Measurements from ENCODE around the gene EGR2.

The EGR2 gene
- total RNA-seq, result 2.1 to 204 (median 73.8) reads per million in 17 experiments

DNA sequence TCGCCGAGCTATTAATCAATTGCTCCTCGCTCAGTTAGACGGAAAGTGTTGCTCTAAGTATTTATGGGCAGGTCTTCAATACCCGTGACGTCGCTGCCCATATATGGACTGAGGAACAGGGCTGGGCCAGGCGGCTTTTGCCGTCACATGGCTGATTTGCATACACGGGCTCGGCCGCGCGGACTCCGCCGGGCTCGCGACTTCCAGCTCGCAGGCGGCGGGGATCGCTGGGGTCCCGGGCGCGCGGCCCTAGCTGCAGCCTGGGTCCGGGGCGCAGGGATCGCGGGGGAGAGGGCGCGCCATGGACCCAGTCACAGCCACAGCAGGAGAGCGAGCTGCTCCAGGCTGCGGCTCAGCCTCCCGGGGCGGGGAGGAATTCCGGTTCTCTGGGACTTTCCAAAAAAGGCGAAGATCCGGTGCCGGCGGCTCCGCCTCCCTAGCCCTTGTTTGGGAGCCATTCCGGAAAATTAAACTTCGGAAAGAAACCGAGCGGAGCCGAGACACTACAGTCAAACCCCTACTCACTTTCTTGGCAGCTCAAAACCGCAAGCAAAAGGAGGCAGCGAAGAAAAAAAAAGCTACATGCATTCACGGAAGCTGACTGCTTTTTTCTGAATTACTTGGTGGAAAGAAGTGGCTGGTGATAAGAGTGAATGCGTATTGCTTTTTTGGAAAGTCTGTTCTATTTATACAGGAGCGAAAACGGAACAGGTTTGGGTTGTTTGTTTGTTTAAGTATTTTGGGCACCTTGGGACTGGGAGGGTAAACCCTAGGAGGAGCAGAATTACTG is at the start of gene EGR2:
TSS of gene EGR2 (minus strand) at position 36 of the 790 bp plus-strand sequence. CDS start 337 bp downstream, outside the sequence.
- peak; percentile 94 to 98 (median 97) for DNase-seq

DNA sequence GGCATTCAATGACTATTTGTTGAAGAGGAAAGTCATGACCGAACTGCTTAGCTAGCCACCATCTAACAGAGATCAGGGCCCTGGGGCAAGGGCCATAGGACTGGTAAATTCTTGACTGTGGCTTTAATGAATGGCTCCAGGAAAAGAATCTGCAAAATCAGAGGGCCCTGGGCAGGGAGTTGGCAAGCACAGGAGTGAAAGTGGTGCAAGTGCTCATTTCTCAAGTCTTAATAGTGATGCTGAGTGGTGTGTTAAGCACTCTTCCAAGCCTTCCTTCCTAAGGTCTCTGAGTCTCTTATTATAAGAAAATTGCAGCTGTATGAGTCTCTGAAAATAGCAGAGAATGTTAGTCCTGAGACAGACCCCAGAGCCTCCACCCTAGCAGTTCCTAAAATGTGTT is 46.3 kb upstream of the EGR2 start:
- DNase-seq, result no peak

DNA sequence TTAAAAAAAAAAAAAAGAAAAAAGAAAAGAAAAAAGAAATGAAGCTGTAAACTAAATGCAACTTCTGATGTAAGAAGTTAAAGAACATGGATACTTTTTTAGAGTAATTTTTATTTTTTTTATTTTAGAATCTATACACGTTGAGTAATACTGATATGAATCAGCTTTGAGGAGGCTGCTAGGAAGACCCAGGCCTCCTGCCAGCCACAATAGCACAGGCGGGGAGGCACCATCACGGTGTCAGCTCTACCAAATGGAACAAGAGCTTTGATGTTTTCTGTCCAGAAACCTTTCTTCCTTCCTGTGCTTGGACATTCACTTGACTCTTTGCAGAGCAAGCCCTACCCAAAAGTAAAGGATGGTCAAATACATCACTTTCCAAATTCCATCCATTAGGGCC is 45.3 kb upstream of the EGR2 start:
- DNase-seq, result no peak

DNA sequence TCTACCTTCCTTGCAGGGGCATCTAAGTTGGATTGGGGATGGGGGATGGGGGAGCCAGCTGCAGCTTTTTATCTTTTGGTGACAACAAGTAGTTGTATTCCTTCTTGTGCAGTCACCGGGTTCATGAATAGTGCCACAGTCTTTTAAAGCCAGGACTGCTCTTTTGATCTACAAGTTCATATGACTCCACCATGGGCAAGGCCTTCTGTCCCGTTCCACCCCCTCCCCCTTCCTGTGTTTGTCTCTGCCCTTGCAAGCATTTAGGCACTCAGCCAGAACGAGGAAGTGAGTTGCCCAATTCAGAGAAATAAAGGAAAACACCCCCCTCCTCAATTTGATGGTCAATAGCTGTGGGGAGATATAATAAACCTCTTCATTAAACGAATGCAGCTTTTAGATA is 44.8 kb upstream of the EGR2 start:
- peak; percentile 8 to 53 (median 31) for DNase-seq

DNA sequence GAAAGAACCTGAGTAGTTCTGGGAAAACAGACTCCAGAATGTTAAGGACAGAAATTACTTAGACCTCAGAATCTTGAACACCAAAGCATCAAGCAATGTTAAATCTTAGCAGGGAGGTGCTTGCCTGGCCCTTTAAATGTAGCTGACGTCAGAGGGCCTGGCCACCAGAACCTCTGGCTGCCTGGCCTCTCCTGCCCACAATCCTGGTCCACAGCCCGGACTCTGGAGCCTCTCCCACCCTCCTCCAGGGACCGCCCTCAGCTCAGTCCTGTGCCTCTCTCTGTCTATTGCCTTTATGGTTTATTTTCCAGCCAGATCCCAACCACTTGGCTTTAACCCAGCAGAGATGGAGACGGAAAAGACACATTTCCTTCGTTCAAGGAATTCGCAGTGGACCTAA is 42.2 kb upstream of the EGR2 start:
- no peak for DNase-seq

DNA sequence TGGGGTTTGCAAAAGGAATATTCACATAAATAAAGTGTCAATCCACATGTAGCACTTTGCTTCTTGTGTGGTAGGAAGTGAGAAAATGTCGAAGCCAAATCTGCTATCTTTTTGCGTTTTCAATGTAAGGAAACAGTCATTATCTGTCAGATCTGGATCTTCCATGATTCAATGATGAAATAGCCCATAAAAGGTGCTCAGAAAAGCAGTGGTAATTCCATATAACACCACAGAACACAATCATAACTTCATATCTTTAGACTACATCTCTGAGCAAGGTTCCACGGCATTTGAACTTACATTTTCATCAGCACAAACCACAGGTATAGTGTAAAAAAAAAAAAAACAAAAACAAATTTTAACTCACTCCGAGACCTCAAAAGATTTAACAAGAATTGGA is 39.9 kb upstream of the EGR2 start:
- no peak for DNase-seq

DNA sequence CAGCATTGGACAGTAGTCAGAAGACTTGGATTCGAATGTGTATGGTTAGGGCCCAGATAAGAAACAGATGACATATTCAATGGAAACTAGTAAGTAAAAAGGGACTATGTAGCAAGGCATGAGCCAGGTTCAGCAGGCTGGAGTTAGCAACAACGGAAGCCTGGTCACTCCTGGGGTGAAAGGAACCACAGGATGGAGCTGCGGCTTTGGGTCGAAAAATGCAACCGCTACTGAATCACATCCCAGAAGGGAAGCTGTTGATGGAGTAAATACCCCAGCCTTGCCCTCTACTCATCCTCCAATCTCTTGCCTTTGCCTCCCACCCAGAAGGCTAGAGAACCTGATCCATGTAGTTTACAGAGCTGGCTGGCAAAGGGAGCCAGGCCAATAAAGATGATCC is 37.5 kb upstream of the EGR2 start:
- DNase-seq, result peak; percentile 32 to 54 (median 44)

DNA sequence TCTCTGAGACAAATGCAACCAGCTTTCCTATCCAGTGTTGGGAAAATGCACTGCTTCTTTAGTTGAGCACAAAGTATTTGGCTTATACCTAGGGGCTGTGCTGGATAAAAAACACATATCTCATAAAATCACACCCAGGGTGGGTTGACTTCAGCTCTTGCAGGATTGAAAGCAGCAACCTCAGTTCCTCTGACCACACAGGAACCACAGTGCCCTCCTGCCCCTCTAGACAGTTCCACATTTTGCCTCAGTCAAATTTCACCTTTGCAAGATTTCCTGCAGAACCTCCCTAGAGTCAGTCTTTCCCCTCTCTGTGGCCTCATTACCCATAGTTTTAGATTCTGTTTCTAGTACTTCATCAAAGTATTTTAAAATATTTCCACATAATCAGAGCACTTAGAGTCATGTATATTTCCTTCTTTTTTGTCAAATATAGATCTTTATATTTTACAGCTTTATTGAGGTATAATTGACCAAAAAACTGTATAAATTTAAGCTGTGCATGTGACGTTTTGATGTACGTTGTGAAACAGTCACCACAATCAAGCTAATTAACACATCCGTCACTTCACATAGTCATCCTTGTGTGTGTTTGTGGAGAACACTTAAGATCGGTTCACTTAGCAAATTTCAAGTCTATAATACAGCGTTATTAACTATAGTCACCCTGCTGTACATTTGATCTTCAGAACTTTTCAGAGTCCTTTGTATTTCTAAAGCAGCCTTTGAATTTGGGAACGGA is 37.0 kb upstream of the EGR2 start:
- DNase-seq, result peak in 3 of 4 experiments; percentile 15 to 31 (median 29)

DNA sequence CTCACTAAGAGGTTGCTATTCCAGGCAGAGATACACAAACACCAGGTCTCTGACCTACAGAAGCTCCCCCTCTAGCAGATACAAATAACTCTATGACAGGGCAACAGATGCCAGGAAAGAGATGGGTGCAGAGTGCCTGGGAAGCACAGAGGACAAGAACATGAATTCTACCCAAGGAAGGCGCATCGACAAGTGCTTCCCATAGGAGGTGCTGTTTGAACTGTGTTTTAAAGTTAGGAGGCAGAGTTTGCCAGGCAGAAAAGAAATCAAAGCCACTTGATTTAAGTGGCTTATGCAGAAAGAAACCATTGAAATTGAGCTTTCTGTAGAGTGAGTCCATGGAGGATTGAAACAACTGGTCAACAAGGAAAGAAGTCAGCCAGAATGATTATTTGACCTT is 35.3 kb upstream of the EGR2 start:
- DNase-seq, result peak in 3 of 4 experiments; percentile 15 to 17 (median 15)

DNA sequence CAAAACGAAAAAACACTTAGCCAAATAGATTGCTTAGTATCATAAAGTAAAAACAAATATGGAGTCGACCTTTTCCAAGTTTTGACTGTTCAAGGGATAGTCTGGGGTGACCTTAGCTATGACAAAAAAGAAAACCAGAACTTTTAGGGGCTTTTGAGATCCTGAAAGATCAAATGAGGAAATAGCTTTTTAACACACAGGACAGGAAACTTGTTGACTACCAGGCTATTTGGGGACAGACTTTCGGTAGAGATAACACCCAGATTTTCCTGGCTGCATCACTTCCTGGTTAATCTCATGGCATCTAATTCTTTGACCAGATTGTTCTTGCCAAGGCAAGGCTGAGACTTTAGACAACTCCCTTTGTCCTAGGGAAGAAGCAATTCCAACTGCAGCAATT is 34.5 kb upstream of the EGR2 start:
- DNase-seq, result peak; percentile 5 to 51 (median 27)

DNA sequence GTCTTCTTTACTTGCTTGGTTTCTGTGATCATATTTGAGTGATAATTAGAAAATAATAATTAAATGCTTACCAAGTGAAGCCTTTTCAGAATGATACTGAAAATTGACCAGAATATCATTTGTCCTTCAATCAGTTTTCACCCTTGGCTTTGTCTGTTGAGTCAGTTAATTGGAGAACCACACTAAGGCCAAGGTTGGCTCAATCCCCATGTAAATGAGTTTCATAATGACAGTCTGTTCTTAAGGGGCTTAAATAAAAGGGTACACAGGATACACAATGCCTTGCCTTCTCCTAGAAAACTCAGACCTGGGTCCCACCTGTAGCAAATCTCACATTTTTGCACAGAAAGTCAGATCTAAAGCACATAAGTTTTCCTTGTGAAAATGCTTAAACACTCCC is 31.3 kb upstream of the EGR2 start:
- no peak for DNase-seq

DNA sequence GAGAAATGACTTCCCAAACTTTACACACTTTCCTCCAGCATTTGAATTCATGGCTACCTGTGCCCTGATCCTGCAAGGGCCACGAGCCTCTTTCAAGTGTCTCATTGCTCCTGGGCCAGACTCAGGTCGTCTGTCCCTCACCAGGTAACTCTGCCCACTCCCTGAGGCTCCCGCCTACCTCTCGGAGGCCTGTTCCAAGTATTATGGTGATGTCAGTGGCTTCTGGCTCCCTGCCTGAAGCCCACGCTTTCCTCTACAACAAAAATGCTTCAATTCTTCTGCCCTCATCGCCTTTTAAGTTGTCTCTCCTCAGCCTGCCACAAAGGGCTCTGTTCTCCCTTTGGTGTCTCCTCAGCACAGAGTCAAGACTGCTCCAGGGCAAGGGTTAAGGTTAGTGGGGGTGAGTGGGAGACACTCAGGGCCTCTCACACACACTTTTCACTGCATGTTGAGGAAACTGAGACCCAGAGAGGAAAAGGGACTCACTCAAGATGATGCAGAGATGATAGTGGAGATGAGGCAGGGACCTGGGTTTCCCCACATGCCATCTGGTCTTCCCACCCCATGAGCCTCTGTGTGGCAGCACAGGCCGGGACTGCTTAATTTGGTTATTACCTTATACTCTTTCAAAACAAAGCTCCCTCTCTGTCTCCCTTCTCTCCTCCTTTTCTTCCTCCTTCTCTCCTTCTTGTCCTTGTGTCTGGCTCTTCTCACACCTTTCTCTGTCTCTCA is 28.3 kb upstream of the EGR2 start:
- DNase-seq, result no peak

DNA sequence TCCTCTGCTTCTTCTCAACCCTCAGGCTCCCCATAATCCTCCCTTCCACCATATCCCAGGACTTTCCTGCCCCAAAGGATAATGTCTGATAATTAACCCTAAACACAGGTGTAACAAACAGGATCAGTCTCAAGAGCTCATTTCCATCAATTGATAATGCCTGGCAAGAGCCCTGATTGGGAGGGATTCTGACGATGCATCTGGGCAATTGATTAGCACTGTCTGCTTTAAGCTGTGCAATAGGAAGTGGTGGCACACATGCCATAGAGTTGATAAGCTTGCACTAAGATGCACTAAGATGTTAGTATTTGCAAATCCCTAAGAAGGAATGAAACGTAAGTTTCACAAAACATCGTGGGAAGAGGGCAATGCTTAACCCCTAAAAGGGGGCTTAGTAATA is 27.4 kb upstream of the EGR2 start:
- no peak for DNase-seq

DNA sequence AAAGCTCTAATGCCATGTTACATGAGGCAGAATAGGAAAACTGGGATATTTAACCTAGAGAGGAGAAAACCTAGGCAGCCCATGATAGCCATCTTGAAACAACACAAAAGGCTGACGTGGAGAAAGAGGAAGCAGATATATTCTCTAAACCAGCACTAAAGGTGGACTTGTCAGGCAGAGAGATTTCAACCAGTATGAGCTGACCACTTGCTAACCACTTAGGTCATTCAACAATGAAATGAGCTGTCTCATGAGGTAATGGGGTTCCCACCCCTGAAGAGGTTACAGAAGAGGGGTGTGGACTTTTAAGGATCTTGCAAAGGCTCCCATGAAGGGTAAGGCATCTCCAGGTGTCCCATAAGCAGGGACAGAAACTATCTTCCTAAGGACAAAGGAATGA is 26.8 kb upstream of the EGR2 start:
- DNase-seq, result peak in 1 of 4 experiments; percentile 3

DNA sequence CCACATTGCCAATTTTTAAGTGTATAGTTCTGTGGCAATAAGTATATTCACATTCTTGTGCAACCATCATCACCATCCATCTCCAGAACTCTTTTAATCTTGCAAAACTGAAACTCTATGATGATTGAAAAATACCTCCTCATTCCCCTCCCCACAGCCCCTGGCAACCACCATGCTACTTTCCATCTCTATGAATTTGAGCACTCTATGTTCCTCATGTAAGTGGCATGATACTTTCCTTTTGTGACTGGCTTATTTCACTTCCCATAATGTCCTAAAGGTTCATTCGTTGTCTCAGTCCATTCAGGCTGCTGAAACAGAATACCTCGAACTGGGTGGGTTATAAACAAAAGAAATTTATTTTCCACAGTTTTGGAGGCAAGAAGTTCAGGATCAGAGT is 23.4 kb upstream of the EGR2 start:
- DNase-seq, result no peak

DNA sequence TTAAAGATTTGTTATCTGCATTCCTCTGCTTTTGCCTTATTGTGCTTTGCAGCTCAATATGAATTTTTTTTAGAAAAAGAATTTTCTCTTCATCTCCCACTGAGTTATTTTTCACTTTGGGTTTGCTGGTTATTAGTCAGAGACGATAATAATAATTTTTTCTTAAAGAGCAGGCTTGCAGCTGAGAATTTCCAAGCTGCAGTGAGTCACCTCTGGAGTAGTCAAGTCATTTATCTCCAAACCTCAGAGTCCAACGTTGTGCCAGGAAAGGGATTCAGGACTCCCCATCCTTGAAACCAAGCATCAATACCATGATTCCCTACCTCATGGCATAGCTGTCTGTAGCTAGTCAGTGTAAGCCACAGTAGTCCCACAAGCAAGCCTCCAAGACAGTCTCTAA is 15.2 kb upstream of the EGR2 start:
- DNase-seq, result no peak

DNA sequence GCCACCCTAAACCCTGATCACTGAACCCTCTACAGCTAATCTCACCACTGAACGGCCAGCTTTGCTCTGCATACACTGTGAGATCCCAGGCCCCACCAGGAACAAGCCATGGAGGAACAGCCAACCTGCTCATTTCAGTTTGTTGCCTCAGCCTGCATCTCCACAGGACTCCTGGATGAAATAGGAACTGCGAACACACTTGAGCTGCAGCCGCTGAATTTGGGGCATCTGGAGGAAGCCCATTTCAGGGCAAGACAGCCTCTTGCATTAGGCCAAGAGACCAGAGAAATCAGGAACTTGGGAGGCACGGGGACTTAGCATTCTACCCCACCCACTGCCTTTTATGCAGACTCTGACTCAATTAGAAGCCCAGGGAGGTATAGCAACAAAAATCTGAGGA is 14.5 kb upstream of the EGR2 start:
- peak; percentile 71 to 87 (median 86) for DNase-seq

DNA sequence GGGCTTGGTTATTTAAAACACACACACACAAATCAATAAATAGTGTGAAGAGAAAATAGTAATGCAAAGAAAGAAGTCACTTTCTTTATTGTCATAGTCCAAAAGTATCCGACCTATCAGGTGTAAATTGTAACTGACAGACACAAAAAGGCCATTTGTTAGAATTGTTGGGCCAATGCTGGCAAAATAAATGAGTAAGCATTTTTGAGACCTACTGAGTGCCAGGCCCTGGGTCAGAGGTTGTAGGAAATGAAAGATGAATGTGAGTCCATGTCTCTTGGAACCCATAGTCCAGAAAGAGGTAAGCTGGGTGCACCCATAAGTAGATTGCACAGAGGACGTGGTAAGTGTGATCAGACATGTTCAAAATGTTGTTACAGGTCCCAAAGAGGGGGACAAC is 13.5 kb upstream of the EGR2 start:
- no peak for DNase-seq

DNA sequence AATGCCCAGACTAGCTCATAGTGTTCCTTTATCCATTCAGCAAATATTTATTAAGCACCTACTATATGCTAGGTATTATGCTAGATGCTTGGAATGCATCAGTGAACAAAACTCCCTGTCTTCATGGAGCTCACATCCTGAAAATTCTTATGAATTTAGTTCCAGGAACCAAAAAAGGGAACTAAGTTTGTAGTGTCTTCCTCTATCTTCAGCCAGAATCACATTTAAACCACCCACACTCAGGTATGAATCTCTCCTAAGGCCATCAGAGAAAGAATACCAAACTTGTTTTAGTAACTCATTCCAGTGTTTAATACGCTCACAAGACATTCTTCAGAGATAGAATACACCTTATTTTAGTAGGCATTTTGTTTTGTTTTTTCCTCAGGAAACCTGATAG is 10.1 kb upstream of the EGR2 start:
- peak in 3 of 4 experiments; percentile 6 to 60 (median 57) for DNase-seq

DNA sequence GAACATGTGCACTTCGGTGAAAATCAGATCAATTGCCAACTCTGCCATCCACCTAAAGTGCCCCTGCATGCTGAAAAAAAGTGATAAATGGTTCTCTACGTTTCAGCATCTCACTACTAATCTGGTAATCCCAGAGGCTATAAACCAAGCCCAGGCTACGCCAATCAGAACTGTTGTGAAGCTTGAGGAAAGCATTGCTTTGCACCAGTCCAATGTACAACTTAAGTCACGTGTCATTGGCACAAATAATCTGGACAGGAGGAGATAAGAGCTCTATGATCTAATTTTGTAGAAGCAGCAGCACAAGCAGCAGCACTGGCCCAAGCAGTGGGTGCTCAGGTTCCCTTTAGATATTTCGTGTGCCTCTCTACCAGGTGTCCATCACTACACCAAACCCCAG is 4.4 kb upstream of the EGR2 start:
- no peak for DNase-seq

DNA sequence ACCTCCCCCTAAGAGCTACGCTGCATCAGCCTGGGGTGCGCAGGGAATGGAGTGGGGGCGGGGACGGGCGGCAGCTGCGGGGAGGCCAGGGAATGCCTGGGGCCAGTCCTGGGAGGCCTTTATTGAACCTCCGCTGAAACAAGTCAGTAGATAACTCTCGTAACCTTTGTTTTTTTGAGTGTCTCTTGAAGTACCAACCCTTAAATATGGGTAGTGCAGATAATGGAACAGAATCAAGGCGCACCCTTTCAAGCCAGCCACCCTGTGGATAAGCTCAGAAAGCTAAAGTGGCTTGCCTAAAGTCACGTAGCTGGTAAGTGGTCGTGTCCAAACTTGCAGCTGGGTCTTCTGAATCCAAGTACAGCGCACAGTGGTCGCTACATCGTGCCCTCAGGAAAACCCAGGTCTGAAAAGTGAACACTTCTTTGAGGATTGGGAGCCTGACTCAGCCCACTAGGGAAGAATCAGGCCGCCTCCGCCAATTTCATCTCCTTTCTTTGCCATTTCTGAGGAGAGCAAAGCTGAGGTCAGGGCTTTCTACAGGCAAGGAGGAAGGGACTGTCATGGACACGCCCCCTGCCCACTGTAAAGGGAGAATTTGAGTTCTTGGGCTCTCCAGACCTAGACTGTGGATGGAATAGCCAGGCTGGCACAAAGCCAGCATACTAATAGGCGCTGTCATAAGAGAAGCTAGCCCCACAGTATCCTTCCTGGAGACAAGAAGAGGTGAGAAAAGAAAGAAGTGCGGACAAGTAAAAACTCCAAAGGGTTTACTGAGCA is 3.2 kb upstream of the EGR2 start:
- peak; percentile 38 to 71 (median 64) for DNase-seq

DNA sequence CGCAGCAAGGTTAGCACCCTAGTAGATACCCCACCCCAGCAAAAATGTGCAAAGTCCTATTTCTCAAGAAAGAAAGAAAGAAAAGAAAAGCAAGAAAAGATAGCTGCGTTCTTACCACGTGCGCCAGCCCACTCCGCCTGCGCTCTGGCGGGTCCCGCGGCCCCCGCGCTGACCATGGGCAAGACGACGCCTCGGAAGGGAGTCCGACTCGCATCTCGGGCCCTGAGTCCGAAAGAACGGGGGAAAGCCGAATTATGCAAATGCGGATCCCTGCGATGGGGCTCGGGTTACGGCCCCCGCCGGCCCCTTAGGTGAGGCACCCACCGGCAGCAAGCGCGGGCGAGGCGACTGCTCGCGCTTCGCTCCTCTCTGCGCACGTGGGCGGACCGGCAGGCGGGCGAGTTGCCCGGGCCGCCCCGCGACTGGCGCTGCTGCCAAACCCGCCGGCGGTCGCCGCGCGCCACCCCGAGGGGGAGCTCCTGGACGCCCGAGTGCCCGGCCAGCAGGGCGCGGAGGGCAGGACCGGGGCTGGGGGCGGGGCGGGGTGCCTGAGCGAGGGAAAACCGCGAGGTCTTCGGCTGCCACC is 2.4 kb upstream of the EGR2 start:
- peak; percentile 59 to 88 (median 80) for DNase-seq

Measured in suppressor macrophage (primary cell).